Endothelial cell of umbilical vein (primary cell): Measurements from ENCODE around the gene MLX. TPM values are rescaled to one million over a fixed set of nuclear protein-coding genes. Genes with fewer than 3 reads are reported as not detected.

ENCODE experiments used
- BruUV-seq: library from RNA; stranded (reverse); fragments of 400-500 nt; replicated peaks from 2 replicates; lab custom pipeline; 2021; lab: Mats Ljungman, UMichigan
- CTCF ChIA-PET: fragments of 300-600, 350-600 bp; sonication (Branson Sonifier 250); formaldehyde crosslinking; loops from one replicate; lab custom pipeline; 2021; ENCODE audit warnings: antibody characterized with exemption, inconsistent platforms; lab: Charles Lee
- POLR2A ChIA-PET: fragments of 300-600, 350-600 bp; sonication (Branson Sonifier 250); formaldehyde crosslinking; loops from one replicate; lab custom pipeline; 2021; ENCODE audit warnings: antibody characterized with exemption, inconsistent platforms; lab: Charles Lee
- DNase-seq: peaks from one replicate; pipeline ENCODE4 v3.0.0-alpha.2; 2011; ENCODE audit warnings: low read depth, low spot score
- FAIRE-seq: peaks from 2 replicates; lab custom pipeline; 2011; peaks lifted over from hg19 to GRCh38; lab: Jason Lieb, UNC
- H2AFZ ChIP-seq: 2 replicates; pipeline ENCODE4 v1.6.0; 2012; ENCODE audit warnings: low read depth, low read length, control low read depth, inconsistent platforms
- H3K27ac ChIP-seq: 2 replicates; pipeline ENCODE4 v1.5.1; 2011; ENCODE audit warnings: low read depth, mild to moderate bottlenecking, control low read depth, low read length, moderate library complexity; ENCODE audit not compliant: insufficient read depth
- H3K27me3 ChIP-seq, 2 experiments: 2 replicates each; pipeline versions ENCODE4 v1.6.0 to v1.6.1; 2011; ENCODE audit warnings: low read length in 2 of 2, mixed read lengths in 1 of 2; ENCODE audit not compliant: control insufficient read depth in 2 of 2, insufficient read depth in 2 of 2
- H3K36me3 ChIP-seq, 2 experiments: 2 replicates in 1 of 2; 3 replicates in 1 of 2; pipeline ENCODE4 v1.5.1; 2011; ENCODE audit warnings: low read length in 2 of 2, mild to moderate bottlenecking in 1 of 2, moderate library complexity in 1 of 2; ENCODE audit not compliant: control insufficient read depth in 2 of 2, insufficient read depth in 2 of 2; ENCODE audit errors: extremely low read depth in 1 of 2
- H3K4me1 ChIP-seq: 3 replicates; pipeline ENCODE4 v1.5.1; 2011; ENCODE audit warnings: mild to moderate bottlenecking, low read length; ENCODE audit not compliant: control insufficient read depth, insufficient read depth; ENCODE audit errors: extremely low read depth
- H3K4me2 ChIP-seq: 2 replicates; pipeline ENCODE4 v1.6.1; 2011; ENCODE audit warnings: low read length, control low read depth, mixed read lengths; ENCODE audit not compliant: insufficient read depth
- H3K4me3 ChIP-seq, 3 experiments: fragments of 200-600 bp in 1 of 3; sonication (generic), shearing (Covaris generic) in 1 of 3; replicated peaks in 1 of 3; 2 replicates each; pipeline ENCODE4 v1.5.1; 2011 to 2016; ENCODE audit warnings: control low read depth in 3 of 3, low read length in 3 of 3, mild to moderate bottlenecking in 2 of 3, inconsistent platforms in 1 of 3, low read depth in 1 of 3, moderate library complexity in 1 of 3; ENCODE audit not compliant: insufficient read depth in 1 of 3
- H3K79me2 ChIP-seq: 2 replicates; pipeline ENCODE4 v1.6.0; 2012; ENCODE audit warnings: low read length, inconsistent platforms; ENCODE audit not compliant: control insufficient read depth, insufficient read depth
- H3K9ac ChIP-seq: replicated peaks from 2 replicates; pipeline ENCODE3; 2011; ENCODE audit warnings: low read length, control low read depth; ENCODE audit not compliant: insufficient read depth; ENCODE audit errors: extremely low read depth
- H3K9me1 ChIP-seq: replicated peaks from 3 replicates; pipeline ENCODE4 v1.6.0; 2011; ENCODE audit warnings: mild to moderate bottlenecking, low read length; ENCODE audit not compliant: control insufficient read depth, insufficient read depth; ENCODE audit errors: extremely low read depth
- H3K9me3 ChIP-seq: replicated peaks from 2 replicates; pipeline ENCODE4 v1.5.1; 2012; ENCODE audit warnings: low read length, inconsistent platforms; ENCODE audit not compliant: control insufficient read depth, insufficient read depth
- H4K20me1 ChIP-seq: replicated peaks from 2 replicates; pipeline ENCODE3; 2011; ENCODE audit warnings: mild to moderate bottlenecking, low read length; ENCODE audit not compliant: control insufficient read depth, insufficient read depth; ENCODE audit errors: extremely low read depth
- EZH2 ChIP-seq: IDR thresholded peaks from 2 replicates; pipeline ENCODE4 v1.6.1; 2012; ENCODE audit warnings: borderline replicate concordance, low read depth, mild to moderate bottlenecking, moderate library complexity, low read length, inconsistent platforms; ENCODE audit not compliant: severe bottlenecking
- FOS ChIP-seq: IDR thresholded peaks from 2 replicates; pipeline ENCODE4 v1.6.1; 2011; ENCODE audit warnings: mild to moderate bottlenecking, low read length, moderate library complexity, borderline replicate concordance; ENCODE audit not compliant: insufficient read depth
- GATA2 ChIP-seq: IDR thresholded peaks from 2 replicates; pipeline ENCODE4 v1.7.0; 2011; ENCODE audit warnings: low read depth, mild to moderate bottlenecking, moderate library complexity, mixed read lengths, low read length; ENCODE audit not compliant: insufficient read length, insufficient read depth
- JUN ChIP-seq: IDR thresholded peaks from 2 replicates; pipeline ENCODE4 v1.6.1; 2011; ENCODE audit warnings: borderline replicate concordance, low read depth; ENCODE audit not compliant: insufficient read length, insufficient read depth
- MYC ChIP-seq: IDR thresholded peaks from one replicate; pipeline ENCODE4 v1.6.1; 2011; ENCODE audit warnings: mild to moderate bottlenecking, low read depth, low read length
- POLR2A ChIP-seq: IDR thresholded peaks from 2 replicates; pipeline ENCODE4 v1.6.1; 2012; ENCODE audit warnings: low read depth, mild to moderate bottlenecking, control low read depth, low read length
- POLR2AphosphoS5 ChIP-seq: IDR thresholded peaks from 2 replicates; pipeline ENCODE4 v1.6.1; 2012; ENCODE audit warnings: low read depth, mild to moderate bottlenecking, control low read depth, low read length, moderate library complexity; ENCODE audit not compliant: insufficient read depth
- dilution Hi-C: fragments of 300-500 bp; cut with MboI; formaldehyde crosslinking; loops from one replicate; pipeline ENCODE4 v1.15.0; 2019; ENCODE audit warnings: low sequenced_read_pairs; ENCODE audit not compliant: extremely low pct_ligation_motif_present
- intact Hi-C: fragments of 100-400 bp; cut with micrococcal nuclease; formaldehyde crosslinking; loops from one replicate; pipeline ENCODE4 v1.10.0; 2022
- polyA plus RNA-seq, 4 experiments: library from polyadenylated mRNA; depleted of rRNA in 3 of 4; stranded (reverse) in 3 of 4; unstranded in 1 of 4; fragments of >200 nt; gene quantifications; 2 replicates each; pipeline versions ENCODE4 v1.2.1 to v1.2.3, GENCODE V29; 2011 to 2012; ENCODE audit warnings: missing spikeins in 1 of 4
- total RNA-seq: library from RNA; stranded (reverse); gene quantifications from 2 replicates; pipeline ENCODE4 v1.2.3, GENCODE V29; 2021
- TF ChIP-seq, protein P1 (sequence below), 2 donors: IDR thresholded peaks; 1 replicate in 1 of 2; 2 replicates in 1 of 2; pipeline ENCODE4 v1.5.1; 2011; ENCODE audit warnings: low read length in 2 of 2, mild to moderate bottlenecking in 2 of 2, moderate library complexity in 2 of 2, control low read depth in 1 of 2, inconsistent platforms in 1 of 2, low read depth in 1 of 2; ENCODE audit not compliant: insufficient read depth in 1 of 2; ENCODE audit errors: extremely low read depth in 1 of 2
- TF ChIP-seq, protein P2 (sequence below): IDR thresholded peaks from 2 replicates; pipeline ENCODE4 v1.6.1; 2011; ENCODE audit not compliant: insufficient read depth, insufficient read length

Gene MLX
- total and polyA plus RNA-seq, 2 donors (not counting 3 experiments of a cell fraction or from before 2014, with no cell fraction given), result 40.3 to 42.7 TPM

GRCh38 chr17:42548070-42548837 is 18.6 kb upstream of the MLX start:
- FAIRE-seq (peak; percentile 76), DNase-seq (peak; percentile 52)
- intact Hi-C loops, result no loop called here
- BruUV-seq, result no TSS peak
- Histone ChIP-seq H2AFZ (peak overlapping the region; percentile 66), H3K4me3 (peak overlapping the region in 2 of 3 experiments; percentile 6 to 45), H3K9ac (no peak overlapping the region), H3K9me1 (no peaks in the 10 kb centered on the region), H3K4me2 (peak overlapping the region; percentile 42), H3K27me3 (no peaks in the 10 kb centered on the region), H3K79me2 (peaks cover 2% of the 10 kb centered on the region), H3K9me3 (no peaks in the 10 kb centered on the region), H4K20me1 (no peaks in the 10 kb centered on the region), H3K4me1 (no peaks in the 10 kb centered on the region), H3K27ac (no peak overlapping the region), H3K36me3 (peaks cover 0 to 2% of the 10 kb centered on the region in 2 experiments)
- POLR2A ChIA-PET, result interaction anchor here (0.7 kb wide), 1 partner anchor 29 kb away, joined by 3 read pairs; the partner anchor contains the start of gene PSMC3IP
- TF ChIP-seq MYC (no peak), POLR2A (peak; percentile 42), JUN (no peak), FOS (no peak), POLR2AphosphoS5 (no peak), EZH2 (peak; percentile 50), GATA2 (no peak)
- TF ChIP-seq, protein P1, sequence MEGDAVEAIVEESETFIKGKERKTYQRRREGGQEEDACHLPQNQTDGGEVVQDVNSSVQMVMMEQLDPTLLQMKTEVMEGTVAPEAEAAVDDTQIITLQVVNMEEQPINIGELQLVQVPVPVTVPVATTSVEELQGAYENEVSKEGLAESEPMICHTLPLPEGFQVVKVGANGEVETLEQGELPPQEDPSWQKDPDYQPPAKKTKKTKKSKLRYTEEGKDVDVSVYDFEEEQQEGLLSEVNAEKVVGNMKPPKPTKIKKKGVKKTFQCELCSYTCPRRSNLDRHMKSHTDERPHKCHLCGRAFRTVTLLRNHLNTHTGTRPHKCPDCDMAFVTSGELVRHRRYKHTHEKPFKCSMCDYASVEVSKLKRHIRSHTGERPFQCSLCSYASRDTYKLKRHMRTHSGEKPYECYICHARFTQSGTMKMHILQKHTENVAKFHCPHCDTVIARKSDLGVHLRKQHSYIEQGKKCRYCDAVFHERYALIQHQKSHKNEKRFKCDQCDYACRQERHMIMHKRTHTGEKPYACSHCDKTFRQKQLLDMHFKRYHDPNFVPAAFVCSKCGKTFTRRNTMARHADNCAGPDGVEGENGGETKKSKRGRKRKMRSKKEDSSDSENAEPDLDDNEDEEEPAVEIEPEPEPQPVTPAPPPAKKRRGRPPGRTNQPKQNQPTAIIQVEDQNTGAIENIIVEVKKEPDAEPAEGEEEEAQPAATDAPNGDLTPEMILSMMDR (IDR thresholded peaks at IDR 0.05; ENCODE audit: extremely low read depth in 1 of 2, insufficient read depth in 1 of 2, low read depth in 1 of 2, low read length in 2 of 2), result peak; percentile 24 to 58
- TF ChIP-seq, protein P2, sequence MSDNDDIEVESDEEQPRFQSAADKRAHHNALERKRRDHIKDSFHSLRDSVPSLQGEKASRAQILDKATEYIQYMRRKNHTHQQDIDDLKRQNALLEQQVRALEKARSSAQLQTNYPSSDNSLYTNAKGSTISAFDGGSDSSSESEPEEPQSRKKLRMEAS, result no peak
- CTCF ChIA-PET, result interaction anchor here (0.8 to 1.3 kb wide), 8 partner anchors 10 to 326 kb away, joined by 3 to 5 read pairs (median 4); partner anchors contain the start of gene NAGLU
- dilution Hi-C loops, result no loop called here
